TTC549 (cell line): ENCODE data around the gene KRT7.
"Not testable (repeated sequence)": the region's sequence is repeated elsewhere in the genome, so short reads cannot be mapped to it uniquely, and the experiment has no call there.

Source experiments
- FAIRE-seq: peaks from 2 replicates; lab custom pipeline; 2012; peaks lifted over from hg19 to GRCh38; lab: Jason Lieb, UNC

KRT7 gene

DNA sequence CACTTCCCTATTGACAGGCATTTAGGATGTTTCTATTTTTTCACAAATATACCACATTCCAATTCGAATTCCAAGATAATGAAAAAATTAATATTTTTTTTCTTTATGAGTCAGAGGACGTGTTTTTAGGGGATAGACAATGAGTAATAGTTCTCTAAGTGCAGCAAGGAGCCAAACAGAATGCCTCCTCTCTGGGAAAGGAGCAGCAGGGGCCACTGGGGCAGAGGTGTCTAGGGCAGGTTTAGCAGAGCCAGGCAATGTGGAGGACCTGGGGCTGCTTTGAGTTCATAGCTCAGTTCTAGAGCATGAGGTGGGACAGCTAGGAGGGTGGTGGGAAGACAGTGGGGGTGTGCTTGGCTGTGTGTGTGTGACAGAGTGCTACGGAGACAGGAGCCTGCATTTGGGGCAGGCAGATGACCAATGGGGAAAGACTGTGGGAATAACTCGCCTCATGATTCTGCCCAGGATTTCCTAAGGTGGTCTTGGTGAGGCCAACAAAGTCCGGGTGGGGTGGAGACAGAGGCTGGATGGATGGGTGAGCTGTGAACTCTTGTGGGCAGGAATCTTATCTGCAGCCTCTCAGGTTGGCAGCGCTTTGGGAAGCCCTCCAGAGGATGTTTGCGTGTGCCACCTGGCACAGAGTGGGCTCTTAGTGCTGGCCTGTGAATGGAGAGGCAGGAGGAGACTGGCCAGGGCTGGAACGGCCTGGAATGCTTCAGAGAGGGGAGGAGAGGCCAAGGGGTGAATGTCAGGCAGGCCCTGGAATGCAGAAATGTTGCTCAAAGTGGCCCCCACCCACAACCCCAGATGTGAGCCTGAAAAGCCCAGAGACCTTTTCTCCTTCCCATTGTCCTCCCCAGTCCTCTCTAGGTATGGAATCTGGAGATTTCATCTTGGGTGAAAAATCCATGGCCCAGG lies 2.4 kb upstream of the KRT7 start:
- FAIRE-seq, result no peak

DNA sequence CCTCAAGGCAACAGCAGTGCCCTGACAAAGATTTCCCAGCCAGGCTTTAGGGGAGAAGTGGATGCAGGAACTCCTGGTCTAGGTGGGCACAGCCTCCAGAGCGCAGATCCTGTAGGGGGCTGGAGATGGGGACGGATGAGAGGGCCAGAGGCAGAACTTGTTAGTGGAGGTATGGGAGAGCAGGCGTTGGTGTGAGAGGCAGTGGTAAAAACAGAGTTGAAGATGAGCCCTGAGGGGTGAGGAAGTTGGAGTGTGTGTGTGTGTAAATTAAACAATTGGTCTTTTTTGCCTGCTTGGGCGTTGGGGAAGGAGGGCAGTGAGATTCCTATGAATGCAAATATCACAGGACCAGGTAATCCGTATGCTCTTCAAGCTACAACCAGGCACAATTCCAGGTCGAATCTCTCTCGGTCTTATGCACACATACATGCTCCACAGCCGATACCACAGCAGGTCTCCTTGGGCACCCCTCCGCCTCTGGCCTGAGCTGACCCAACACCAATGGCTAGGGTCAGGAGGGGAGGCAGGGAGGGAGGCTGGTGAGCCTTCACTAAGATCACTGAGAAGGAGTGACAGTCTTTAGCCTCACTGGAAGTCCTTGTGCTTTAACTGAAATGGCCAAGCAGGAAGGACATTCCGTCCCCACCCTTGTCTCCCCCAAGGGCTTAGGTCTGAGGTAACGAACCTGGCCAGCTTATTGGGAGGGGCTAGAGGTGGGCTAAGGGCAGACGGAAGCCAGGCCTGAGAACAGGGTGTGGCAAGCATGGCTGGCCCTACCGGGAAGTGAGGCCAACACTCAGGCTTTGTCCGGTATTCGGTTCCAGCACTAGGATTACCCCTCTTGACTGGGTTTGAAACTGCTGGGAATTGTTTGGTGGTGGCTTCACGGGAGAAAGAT lies 1.5 kb upstream of the KRT7 start:
- FAIRE-seq, result no peak

DNA sequence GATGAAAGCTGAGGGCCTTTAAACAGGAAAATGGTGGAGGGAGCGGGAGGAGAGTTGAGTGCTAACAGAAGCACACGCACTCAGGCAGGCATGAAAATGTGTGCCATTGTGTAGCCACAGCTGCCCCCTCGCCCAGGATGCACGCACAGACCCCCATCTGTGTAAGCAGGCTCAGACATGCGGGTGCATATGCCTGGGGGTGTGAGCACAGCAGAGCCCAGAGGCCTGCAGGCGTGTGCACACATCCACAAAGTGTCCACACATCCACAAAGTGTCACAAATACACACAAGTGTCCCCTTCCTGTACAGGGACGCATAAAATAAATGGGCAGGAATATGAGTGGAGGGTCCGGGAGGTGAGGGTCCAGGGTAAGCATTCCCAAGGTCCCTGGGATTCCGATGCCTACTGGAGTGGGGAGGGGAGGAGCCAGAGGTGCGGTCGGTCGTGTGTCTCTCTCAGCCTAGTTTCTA lies 805 bp upstream of the KRT7 start:
- FAIRE-seq, result no peak

DNA sequence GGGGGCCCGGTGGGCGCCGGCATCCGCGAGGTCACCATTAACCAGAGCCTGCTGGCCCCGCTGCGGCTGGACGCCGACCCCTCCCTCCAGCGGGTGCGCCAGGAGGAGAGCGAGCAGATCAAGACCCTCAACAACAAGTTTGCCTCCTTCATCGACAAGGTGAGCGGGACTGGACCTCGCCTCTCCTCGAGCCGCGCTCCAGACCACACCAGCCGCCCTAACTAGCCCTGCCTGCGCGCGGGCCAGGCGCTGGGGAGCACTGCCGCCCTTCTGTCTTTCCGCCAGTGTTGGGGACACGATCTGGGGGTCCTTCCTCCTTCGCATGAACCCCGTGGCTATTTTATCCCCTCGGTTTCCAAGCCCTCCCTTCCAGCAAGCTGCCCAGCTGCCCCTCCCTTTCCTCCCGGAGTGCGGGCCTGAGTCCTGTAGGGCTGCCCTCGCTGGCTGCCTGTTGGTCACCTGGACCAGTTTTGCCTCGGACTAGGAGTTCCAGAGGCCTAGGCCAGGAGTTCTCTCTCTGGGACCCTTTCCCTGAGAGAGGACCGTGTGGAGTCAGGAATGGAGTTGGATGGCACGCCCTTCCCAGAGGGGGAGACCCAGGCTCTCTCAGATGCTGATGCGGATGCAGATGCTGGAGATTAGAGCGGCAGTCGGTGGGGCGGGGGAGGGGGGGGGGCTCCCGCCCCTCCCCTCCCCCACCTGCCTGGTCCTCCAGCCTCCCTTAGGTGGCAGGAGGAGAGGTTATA lies 592 bp downstream of the KRT7 start:
- FAIRE-seq, result no peak

DNA sequence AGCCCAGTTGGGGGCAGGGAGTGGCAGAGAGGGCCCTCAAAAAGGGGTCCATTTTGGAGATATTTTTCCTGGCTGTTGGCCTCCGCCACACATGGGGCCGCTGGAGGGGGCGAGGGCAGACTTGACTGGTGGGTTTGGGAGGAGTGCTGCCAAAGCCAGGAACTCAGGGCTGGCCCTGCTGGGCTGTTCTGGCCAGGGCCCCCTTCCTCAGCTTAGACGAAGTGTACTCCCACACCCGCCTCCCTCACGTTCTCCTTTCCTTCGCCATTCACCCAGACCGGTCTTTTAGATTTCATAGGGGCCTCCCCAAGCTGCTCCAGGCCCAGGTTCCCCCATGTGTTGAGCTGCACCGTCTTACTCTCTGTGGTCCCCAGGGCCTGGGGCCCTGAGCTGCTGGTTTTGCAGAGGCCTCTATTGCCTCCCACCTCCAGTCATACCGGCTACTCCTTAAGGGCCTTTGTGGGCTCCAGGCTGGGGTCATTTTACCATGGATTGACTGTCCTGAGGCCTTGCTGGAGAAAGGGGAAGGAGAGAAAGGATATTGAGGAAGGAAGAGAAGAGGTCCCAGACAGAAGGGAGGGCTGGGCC lies 1.3 kb downstream of the KRT7 start:
- FAIRE-seq, result no peak

DNA sequence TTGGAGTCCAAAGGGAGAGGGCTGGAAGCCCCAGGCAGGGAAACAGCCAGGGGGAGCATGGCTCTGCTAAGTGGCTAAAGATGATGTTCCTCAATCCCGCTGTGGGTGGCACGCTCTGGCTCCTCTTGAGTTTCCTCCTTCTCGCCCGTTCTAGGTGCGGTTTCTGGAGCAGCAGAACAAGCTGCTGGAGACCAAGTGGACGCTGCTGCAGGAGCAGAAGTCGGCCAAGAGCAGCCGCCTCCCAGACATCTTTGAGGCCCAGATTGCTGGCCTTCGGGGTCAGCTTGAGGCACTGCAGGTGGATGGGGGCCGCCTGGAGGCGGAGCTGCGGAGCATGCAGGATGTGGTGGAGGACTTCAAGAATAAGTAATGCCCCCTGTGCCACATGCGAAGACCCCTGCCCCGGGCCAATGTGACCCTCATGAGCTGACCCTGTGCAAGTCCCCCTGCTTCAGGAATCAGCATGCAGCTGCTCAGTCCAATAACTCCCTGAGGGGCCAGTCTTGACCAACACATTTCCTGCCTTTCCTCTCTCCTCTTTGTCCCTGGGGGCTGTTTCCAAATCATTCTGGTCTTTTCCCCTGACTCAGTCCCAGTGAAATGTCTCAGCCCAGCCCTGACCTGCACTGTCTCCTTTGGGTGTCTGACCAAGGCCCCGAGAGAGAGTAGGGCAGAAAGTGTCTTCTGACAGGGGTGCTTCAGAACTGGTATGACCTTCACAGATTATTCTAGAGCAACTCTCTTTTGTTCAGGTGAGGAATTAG lies 2.1 kb downstream of the KRT7 start:
- FAIRE-seq, result no peak

DNA sequence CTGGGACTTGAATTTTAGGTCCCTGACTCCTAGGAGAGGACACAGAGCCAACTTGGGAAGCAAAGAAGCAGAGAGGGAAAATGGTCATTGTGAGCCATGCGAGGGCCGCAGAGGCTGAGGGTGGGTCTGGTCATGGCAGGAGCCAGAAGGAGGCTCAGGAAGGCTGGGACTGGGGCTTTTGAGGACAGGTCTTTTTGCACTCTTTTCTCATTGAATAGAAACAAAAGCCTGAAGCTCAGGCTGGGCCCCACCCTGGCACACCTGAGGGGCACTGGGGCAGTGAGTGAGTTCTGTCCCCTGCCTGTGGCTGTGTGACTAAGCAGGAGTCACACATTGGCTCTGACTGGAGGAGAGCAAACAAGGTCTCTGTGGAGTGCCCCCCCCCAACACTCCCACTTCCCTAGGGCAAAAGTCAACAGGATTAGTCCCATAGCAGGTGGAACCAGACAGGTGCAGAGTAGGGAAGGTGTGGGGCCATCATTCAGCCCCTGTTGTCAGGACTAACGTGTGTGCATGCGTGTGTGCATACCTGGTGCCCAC lies 2.8 kb downstream of the KRT7 start:
- no peak for FAIRE-seq

DNA sequence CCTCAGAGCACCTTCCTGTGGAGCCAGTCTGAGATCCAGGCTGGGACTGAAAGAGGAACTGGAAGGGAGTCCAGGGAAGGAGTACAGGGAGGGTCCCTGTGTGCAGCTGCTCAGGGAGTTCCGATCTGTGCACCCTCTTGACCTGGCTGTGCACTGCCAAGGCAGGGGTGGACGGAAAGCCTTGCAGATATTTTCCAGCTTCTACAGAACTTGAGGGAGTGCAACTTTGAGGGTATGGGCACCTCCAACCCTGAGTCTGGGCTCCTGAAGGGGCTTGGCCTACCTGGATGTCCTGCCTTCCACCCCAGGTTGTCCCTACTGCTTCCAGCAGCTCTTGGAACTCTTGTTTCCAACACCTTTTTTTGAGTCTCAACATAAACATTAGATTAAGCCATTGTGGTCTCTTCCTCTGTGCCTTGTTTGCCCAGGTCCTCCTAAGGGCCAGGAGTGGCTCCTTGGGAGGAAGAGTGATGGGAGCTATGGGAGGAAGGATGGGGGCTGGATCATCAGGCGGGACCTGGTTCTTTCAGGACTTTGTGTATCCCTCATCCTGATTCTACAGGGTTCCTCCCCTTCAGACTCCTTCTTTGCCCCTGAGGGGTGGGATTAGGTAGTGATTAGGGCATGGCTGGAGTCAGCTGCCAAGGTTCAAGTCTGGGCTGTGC lies 3.5 kb downstream of the KRT7 start:
- no peak for FAIRE-seq

DNA sequence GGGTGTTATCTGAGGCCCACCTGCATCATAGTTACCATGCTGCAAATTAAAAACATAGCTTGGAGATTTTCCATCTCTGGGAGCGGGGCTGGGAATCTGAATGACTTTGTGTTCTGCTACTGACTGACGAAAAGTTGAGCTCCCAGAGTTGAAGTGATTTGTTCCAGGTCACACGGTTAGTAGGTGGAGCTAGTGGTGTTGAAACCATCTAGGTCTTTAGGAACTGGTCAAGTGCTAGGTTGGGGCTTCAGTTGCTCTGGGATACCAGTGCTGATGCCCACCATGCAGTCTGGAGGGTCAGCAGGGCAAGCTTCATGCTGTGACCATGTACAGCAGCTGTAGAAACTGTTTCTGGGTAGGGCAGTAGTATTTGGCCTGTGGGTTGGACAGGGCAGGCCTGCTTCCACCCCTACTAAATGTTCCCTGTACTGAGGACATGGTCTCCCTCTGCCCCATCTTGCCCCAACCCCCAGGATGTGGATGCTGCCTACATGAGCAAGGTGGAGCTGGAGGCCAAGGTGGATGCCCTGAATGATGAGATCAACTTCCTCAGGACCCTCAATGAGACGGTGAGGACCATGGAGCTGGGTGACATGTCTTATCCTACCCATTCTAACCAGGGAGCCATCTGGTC lies 5.3 kb downstream of the KRT7 start:
- FAIRE-seq, result no peak

DNA sequence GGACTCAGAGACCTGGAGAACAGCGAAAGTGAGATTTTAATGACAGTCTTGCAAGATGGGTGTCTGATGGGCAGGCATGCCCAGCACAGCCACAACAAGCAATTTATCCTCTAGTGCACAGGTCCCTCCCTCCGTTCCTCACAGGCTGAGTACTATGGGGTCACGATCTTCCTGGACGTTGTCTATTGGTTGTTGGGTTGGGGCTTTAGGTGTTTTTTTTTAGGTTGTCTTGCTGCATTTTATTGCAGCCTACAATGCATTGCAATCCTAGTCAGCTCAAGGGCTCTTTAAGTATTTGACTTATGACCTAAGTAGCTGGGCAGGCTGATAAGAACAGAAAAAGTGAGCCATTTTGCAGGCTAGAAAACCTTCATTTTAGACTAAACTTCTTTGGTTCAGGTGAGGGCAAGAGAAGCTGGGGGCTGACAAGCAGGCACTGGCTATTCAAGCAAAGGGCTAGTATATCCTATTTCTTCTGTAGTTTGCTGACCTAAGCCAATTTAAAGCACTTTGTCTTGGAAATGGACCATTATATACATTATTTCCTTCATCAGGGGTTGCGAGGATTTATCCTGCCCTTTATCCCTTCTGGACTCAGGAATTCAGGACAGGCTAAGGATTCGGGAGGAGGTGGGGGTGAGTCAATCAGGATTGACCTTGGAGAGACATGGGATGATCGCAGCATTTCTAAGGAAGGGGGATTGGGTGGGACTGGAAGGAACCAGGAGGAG lies 6.0 kb downstream of the KRT7 start:
- FAIRE-seq, result no peak

DNA sequence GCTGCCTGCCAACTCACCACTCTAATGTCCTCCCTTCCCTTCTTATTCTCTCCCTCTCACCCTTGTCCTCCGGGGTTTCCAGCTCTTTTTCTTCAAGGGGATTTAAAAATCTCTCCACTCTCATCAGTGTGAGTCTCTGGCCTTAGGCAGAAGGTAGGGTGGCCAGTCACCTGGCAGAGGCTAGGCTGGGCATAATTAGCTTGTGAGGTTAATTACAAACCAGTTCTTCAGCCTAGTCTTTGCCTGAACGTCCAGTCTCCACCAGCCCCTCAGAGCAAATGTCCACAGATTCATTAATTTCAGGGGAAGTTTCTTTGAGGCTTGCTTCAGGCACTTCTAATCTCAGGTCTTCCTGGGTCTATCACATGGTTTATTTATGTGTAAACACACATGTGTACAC lies 6.7 kb downstream of the KRT7 start:
- no peak for FAIRE-seq

DNA sequence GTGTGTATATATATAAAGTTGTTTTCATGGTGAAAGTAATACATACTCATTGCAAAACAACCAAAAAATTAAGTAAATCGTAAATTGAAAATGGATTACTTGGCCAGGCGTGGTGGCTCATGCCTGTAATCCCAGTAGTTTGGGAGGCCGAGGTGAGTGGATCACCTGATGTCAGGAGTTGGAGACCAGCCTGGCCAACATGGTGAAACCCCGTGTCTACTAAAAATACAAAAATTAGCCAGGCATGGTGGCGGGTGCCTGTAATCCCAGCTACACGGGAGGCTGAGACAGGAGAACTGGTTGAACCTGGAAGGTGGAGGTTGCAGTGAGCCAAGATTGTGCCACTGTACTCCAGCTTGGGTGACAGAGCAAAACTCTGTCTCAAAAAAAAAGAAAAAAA lies 7.2 kb downstream of the KRT7 start:
- FAIRE-seq, result not testable (repeated sequence)

DNA sequence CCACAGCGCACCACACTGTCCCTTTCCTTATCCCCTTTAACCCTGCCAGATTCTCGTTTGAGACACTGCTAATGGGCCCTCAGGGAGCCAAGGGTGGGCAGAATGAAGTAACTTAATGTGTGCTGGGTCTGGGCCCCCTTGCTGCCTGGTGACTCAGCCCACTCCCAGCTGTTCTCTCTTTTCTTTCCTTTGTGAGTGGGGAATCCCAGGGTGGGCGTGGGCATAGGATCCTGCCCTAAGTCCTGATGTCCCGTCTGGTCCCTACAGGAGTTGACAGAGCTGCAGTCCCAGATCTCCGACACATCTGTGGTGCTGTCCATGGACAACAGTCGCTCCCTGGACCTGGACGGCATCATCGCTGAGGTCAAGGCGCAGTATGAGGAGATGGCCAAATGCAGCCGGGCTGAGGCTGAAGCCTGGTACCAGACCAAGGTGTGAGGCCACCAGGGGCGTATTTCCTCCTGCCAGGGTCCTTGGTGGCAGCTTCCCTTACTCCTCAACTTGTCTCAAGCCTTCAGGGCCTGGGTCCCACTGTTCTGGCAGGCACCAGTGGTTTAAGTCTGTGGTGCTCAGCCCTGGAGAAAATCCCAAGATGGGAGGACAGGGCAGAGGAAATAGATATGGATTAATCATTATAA lies 8.3 kb downstream of the KRT7 start:
- FAIRE-seq, result no peak

DNA sequence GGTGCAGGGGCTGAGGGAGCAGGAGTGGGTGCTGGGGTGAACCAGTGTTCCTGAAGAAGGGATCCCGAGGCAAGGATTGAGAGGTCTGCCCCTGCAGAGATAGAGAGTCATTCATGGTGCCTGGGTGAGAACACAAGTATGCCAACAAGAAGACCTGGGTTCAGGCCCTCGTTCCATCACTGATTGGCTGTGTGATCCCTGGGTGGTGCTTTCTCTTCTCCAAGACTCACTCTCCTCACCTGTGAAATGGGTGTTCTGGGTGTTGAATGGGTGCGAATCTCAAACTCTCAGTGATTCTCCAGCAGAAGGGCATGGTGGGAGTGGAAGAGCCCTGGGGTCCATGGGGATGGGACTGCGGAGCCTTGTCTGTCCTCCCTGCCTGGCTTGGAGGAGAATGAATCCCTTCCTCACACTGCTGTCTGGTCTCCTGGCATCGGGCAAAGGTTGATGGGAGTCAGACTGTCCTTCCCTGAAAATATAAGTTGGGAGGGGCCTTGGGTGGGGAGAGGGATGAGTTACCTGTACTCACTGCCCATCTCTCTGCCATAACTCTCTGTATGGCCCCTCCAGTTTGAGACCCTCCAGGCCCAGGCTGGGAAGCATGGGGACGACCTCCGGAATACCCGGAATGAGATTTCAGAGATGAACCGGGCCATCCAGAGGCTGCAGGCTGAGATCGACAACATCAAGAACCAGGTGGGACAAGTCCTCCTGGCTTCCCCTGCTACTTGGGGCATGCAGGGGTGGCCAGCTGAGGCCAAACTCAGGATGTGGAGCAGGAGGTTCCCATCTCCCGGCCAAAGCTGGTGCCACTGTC lies 9.6 kb downstream of the KRT7 start:
- no peak for FAIRE-seq

DNA sequence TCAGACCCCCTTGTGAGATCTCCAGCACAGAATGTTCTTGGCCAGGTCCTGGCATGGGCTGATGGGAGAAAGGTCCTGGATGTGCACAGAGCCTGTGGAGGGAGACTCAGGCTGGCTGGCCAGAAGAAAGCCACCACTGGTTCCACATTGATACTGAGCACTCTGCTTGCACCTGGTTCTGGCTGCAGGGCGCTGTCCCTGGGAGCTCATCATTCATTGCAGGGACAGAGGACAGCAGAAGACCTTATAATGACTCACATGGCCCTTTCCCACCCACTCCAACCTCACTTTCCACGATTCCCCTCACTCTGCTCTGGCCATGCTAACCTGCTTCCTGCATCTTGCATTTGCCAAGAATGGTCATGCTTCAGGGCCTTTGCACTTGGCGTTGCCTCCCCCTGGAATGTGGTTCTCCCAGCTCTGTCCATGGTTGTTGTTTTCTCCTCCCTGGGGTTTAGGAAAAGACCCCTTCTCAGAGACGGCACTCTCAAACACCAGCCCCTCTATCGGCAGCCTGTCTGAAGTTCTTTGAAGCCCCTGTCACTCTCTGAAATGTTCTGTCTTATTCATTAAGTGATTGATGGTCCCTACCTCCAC lies 10.3 kb downstream of the KRT7 start:
- no peak for FAIRE-seq

DNA sequence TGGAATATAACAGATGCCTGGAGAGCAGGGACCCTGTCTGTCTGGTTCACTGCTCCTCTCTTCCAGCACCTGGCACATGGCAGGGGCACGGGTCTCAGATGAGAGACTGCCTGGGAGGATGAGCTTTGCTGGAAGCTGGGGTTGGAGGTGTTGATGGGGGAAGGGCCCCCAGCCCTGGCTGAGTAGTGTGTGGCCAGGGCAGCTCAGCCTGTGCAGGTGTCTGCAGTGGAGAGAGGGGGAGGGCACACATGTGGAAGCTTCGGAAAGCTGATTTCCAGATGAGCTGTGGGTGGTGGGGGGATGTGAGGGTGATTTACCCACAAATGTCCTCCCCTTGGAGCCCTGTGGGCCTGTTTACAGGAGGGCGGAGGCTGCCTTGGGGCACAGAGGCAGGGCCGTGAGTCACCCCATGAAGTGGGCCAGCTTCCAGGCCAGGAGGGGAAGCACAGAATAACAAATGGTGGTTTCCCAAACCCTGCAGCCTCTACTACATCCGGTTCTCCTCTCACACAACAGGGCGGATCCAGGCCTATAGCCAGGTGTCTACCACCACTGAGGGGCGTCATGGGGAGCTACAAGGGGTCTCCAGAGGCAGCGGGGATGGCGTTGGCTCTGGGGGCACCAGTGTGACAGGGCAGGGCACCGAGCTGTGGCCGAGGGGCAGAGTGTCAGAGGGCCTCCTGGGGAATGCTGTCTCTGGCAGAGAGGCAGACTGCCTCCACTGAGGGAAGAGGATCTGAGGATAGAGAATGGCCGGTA lies 11.0 kb downstream of the KRT7 start:
- no peak for FAIRE-seq

DNA sequence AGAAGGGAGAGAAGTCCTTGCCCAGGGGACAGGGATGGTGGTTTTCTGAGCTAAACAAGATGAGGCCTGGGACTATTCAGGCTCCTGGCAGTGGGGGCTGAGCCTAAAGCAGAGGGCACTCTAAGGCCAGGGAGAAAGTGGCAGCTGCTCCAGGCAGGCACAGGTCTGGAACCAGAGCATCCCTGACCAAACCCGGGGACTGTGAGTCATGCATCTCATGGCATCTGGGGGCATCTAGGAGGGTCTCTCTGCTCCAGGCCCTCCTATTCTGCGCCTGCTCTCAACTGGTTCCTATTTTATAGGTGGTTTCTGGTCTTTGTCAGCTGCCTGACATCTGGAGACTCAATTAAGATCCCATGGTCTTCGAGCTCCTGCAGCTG lies 11.6 kb downstream of the KRT7 start:
- FAIRE-seq, result no peak
